HCT116 (cell line): Measurements from ENCODE around the gene WDR5. TPM values are rescaled to one million over a fixed set of nuclear protein-coding genes. Genes with fewer than 3 reads are reported as not detected.

Source experiments
- ATAC-seq: fragments of 200-7000 bp; cut with Tn5 transposase; 2 replicates; pipeline ENCODE4 v1.9.1; 2020; ENCODE audit warnings: mild to moderate bottlenecking, moderate library complexity
- BruUV-seq: library from RNA; stranded (reverse); fragments of 400-500 nt; replicated peaks from 2 replicates; lab custom pipeline; 2021; lab: Mats Ljungman, UMichigan
- CTCF ChIA-PET: fragments of 300-600 bp; sonication (Branson Sonifier 250); formaldehyde crosslinking; loops from one replicate; lab custom pipeline; 2021; ENCODE audit warnings: antibody characterized with exemption; lab: Charles Lee
- POLR2A ChIA-PET: fragments of 300-600, 350-600 bp; sonication (Branson Sonifier 250); formaldehyde crosslinking; loops from one replicate; lab custom pipeline; 2021; ENCODE audit warnings: antibody characterized with exemption; lab: Charles Lee
- RAD21 ChIA-PET, 2 experiments: fragments of 300-600 bp; sonication (Branson Sonifier 250); formaldehyde crosslinking; loops; one replicate each; lab custom pipeline; 2023; ENCODE audit warnings: low total read pairs in 2 of 2; ENCODE audit not compliant: uncharacterized antibody in 2 of 2, unreplicated experiment in 2 of 2, low non-redundant PET in 1 of 2; lab: Charles Lee
- DNase-seq: peaks from one replicate; pipeline ENCODE4 v3.0.0-alpha.2; 2010; ENCODE audit warnings: low read depth, low spot score
- H2AFZ ChIP-seq: fragments of 200-600 bp; shearing (Covaris generic), sonication (generic); 2 replicates; pipeline ENCODE4 v1.6.1; 2017; ENCODE audit warnings: low read depth, mixed run types, mixed read lengths, antibody characterized with exemption, low read length; ENCODE audit not compliant: poor library complexity, severe bottlenecking
- H3K27ac ChIP-seq: 2 replicates; pipeline ENCODE4 v1.5.1; 2012; ENCODE audit warnings: low read depth, low read length
- H3K27me3 ChIP-seq: fragments of 200-600 bp; sonication (generic); 2 replicates; pipeline ENCODE4 v1.6.1; 2016; ENCODE audit warnings: mixed run types, low read length, mixed read lengths; ENCODE audit not compliant: insufficient read depth
- H3K36me3 ChIP-seq, 2 experiments: fragments of 200-500 bp in 1 of 2; fragments of 200-600 bp in 1 of 2; sonication (Bioruptor generic) in 1 of 2; sonication (generic) in 1 of 2; 2 replicates each; pipeline versions ENCODE4 v1.5.1 to v1.6.1; 2014 to 2016; ENCODE audit warnings: low read length in 2 of 2, inconsistent platforms in 1 of 2, mixed read lengths in 1 of 2, mixed run types in 1 of 2; ENCODE audit not compliant: insufficient read depth in 2 of 2, control insufficient read depth in 1 of 2
- H3K4me1 ChIP-seq, 2 experiments: fragments of 200-600 bp in 1 of 2; sonication (generic) in 1 of 2; 2 replicates each; pipeline versions ENCODE4 v1.5.1 to v1.6.1; 2012 to 2017; ENCODE audit warnings: low read length in 2 of 2, inconsistent platforms in 1 of 2, mild to moderate bottlenecking in 1 of 2, mixed read lengths in 1 of 2, mixed run types in 1 of 2, moderate library complexity in 1 of 2; ENCODE audit not compliant: insufficient read depth in 2 of 2, control insufficient read depth in 1 of 2
- H3K4me2 ChIP-seq: fragments of 200-600 bp; sonication (generic); 2 replicates; pipeline ENCODE4 v1.6.1; 2017; ENCODE audit warnings: mixed run types, low read length, mixed read lengths
- H3K4me3 ChIP-seq, 2 experiments: fragments of 200-600 bp in 1 of 2; sonication (generic) in 1 of 2; replicated peaks in 1 of 2; 2 replicates each; pipeline ENCODE4 v1.5.1; 2011 to 2016; ENCODE audit warnings: low read length in 2 of 2, control low read depth in 1 of 2, low read depth in 1 of 2, mild to moderate bottlenecking in 1 of 2, mixed read lengths in 1 of 2, mixed run types in 1 of 2
- H3K79me2 ChIP-seq: fragments of 200-600 bp; sonication (generic); 2 replicates; pipeline ENCODE4 v1.6.1; 2017; ENCODE audit warnings: mild to moderate bottlenecking, mixed run types, low read length, moderate library complexity, mixed read lengths; ENCODE audit not compliant: insufficient read depth
- H3K9ac ChIP-seq: fragments of 200-600 bp; sonication (generic); 2 replicates; pipeline ENCODE4 v1.6.1; 2016; ENCODE audit warnings: low read length, mixed read lengths
- H3K9me2 ChIP-seq: fragments of 200-600 bp; sonication (generic), shearing (Covaris generic); 2 replicates; pipeline ENCODE4 v1.6.1; 2017; ENCODE audit warnings: mixed run types, mild to moderate bottlenecking, moderate library complexity; ENCODE audit not compliant: insufficient read depth
- H3K9me3 ChIP-seq, 2 experiments: fragments of 200-500 bp in 1 of 2; fragments of 200-600 bp in 1 of 2; sonication (Bioruptor generic) in 1 of 2; sonication (generic) in 1 of 2; 2 replicates each; pipeline ENCODE4 v1.6.1; 2014 to 2017; ENCODE audit warnings: low read length in 2 of 2, mixed read lengths in 2 of 2, inconsistent platforms in 1 of 2, low read depth in 1 of 2, mild to moderate bottlenecking in 1 of 2, mixed run types in 1 of 2, moderate library complexity in 1 of 2; ENCODE audit not compliant: control insufficient read depth in 1 of 2, insufficient read depth in 1 of 2
- H4K20me1 ChIP-seq: fragments of 200-600 bp; sonication (generic), shearing (Covaris generic); 2 replicates; pipeline ENCODE4 v1.6.1; 2017; ENCODE audit warnings: mixed run types, mild to moderate bottlenecking, moderate library complexity; ENCODE audit not compliant: insufficient read depth
- CBX3 ChIP-seq: IDR thresholded peaks from 2 replicates; pipeline ENCODE4 v1.6.1; 2012; ENCODE audit warnings: low read depth
- CEBPB ChIP-seq: IDR thresholded peaks from 2 replicates; pipeline ENCODE4 v1.6.1; 2012; ENCODE audit warnings: low read depth
- EGR1 ChIP-seq: IDR thresholded peaks from 2 replicates; pipeline ENCODE4 v1.6.1; 2012; ENCODE audit warnings: low read depth
- ELF1 ChIP-seq: IDR thresholded peaks from 2 replicates; pipeline ENCODE4 v1.6.1; 2012; ENCODE audit warnings: low read depth, borderline replicate concordance
- EZH2phosphoT487 ChIP-seq: fragments of 200-600 bp; IDR thresholded peaks from 2 replicates; pipeline ENCODE4 v1.6.1; 2018; ENCODE audit warnings: antibody characterized with exemption, borderline replicate concordance
- FOSL1 ChIP-seq: IDR thresholded peaks from 2 replicates; pipeline ENCODE4 v1.6.1; 2012; ENCODE audit warnings: low read depth
- JUND ChIP-seq: IDR thresholded peaks from 2 replicates; pipeline ENCODE4 v1.6.1; 2012
- MAX ChIP-seq: IDR thresholded peaks from 2 replicates; pipeline ENCODE4 v1.6.1; 2012
- POLR2AphosphoS5 ChIP-seq: IDR thresholded peaks from 2 replicates; pipeline ENCODE4 v1.6.1; 2011; ENCODE audit warnings: mild to moderate bottlenecking, low read depth, low read length, moderate library complexity
- REST ChIP-seq: IDR thresholded peaks from 2 replicates; pipeline ENCODE4 v1.6.1; 2012; ENCODE audit warnings: low read depth
- SIN3A ChIP-seq: IDR thresholded peaks from 2 replicates; pipeline ENCODE4 v1.6.1; 2012; ENCODE audit warnings: low read depth
- SP1 ChIP-seq: IDR thresholded peaks from 2 replicates; pipeline ENCODE4 v1.6.1; 2012; ENCODE audit warnings: low read depth
- SRF ChIP-seq: IDR thresholded peaks from 2 replicates; pipeline ENCODE4 v1.6.1; 2012; ENCODE audit warnings: low read depth
- YY1 ChIP-seq: IDR thresholded peaks from 2 replicates; pipeline ENCODE4 v1.6.1; 2011; ENCODE audit warnings: low read length, low read depth, moderate library complexity, mild to moderate bottlenecking; ENCODE audit not compliant: insufficient replicate concordance; ENCODE audit errors: extremely low read depth
- ZBTB33 ChIP-seq: IDR thresholded peaks from 2 replicates; pipeline ENCODE4 v1.6.1; 2011; ENCODE audit warnings: mild to moderate bottlenecking, low read length, moderate library complexity; ENCODE audit not compliant: insufficient replicate concordance; ENCODE audit errors: extremely low read depth
- ZFX ChIP-seq: fragments of 450-650 bp; IDR thresholded peaks from 2 replicates; pipeline ENCODE4 v1.6.1; 2017
- intact Hi-C: fragments of 100-400 bp; cut with micrococcal nuclease; formaldehyde crosslinking; loops from 2 replicates; pipeline ENCODE4 v1.10.0; 2022
- total RNA-seq: library from RNA; stranded (reverse); gene quantifications from one replicate; pipeline ENCODE4 v1.2.1, GENCODE V29; 2021; ENCODE audit not compliant: unreplicated experiment

Gene WDR5
- total RNA-seq, 1 experiment from 2014 or later = 55.8 TPM

DNA sequence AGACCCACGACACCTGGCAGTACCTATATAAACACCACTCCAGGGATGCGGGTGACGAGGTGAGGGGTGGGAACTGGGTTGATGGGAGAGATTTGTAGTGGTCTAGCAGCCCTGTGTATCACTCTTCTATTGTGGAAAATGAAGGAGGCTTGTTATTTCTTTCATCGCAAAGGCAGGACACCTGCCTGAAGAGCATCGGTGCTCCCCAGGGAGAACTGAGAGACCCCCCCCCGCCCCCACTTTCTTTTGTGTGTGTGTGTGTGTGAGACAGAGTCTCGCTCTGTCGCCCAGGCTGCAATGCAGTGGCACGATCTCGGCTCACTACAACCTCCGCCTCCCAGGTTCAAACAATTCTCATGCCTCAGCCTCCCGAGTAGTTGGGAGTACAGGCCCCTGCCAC is 8.3 kb upstream of the WDR5 start:
- Histone ChIP-seq H3K9ac (no peak overlapping the region), H2AFZ (no peak overlapping the region), H3K79me2 (no peaks in the 10 kb centered on the region), H4K20me1 (no peaks in the 10 kb centered on the region), H3K27me3 (no peaks in the 10 kb centered on the region), H3K9me2 (no peaks in the 10 kb centered on the region), H3K4me2 (no peak overlapping the region), H3K4me3 (no peak overlapping the region), H3K4me1 (peaks cover 4 to 7% of the 10 kb centered on the region in 2 experiments; a peak in 3 of 4 replicates), H3K36me3 (no peaks in the 10 kb centered on the region), H3K9me3 (no peaks in the 10 kb centered on the region), H3K27ac (no peak overlapping the region)
- DNase-seq (no peak), ATAC-seq (no peak)
- no TSS peak for BruUV-seq
- RAD21 ChIA-PET = no interaction called here
- CTCF ChIA-PET = no interaction called here
- intact Hi-C loops = no loop called here
- no peak for TF ChIP-seq POLR2AphosphoS5
- no peak for TF ChIP-seq EZH2phosphoT487
- no peak for TF ChIP-seq ZBTB33
- no peak for TF ChIP-seq SP1
- no peak for TF ChIP-seq JUND
- TF ChIP-seq SIN3A = no peak
- TF ChIP-seq CEBPB = no peak
- TF ChIP-seq SRF = no peak
- TF ChIP-seq CBX3 = no peak
- TF ChIP-seq FOSL1 = no peak
- no peak for TF ChIP-seq REST
- no peak for TF ChIP-seq ELF1
- no peak for TF ChIP-seq MAX
- TF ChIP-seq EGR1 = no peak
- no peak for TF ChIP-seq YY1
- TF ChIP-seq ZFX = no peak
- POLR2A ChIA-PET = no interaction called here
